Measurements from ENCODE around the gene TBC1D1.
A peak's percentile ranks its signal among the peaks of the same experiment; 100 is the strongest.
"Not testable (repeated sequence)": the region's sequence is repeated elsewhere in the genome, so short reads cannot be mapped to it uniquely, and the experiment has no call there.

TBC1D1 gene

GRCh38 chr4:38020386-38020785 lies 129.5 kb downstream of the TBC1D1 start:
- DNase-seq = no peak

- not testable (repeated sequence) for DNase-seq
Measured at GRCh38 chr4:38020961-38021360, 130.1 kb downstream of the TBC1D1 start.

- DNase-seq = no peak
Measured at GRCh38 chr4:38021751-38022150, 130.9 kb downstream of the TBC1D1 start.

GRCh38 chr4:38023347-38024205 lies 132.7 kb downstream of the TBC1D1 start:
- DNase-seq = no peak

- no peak for DNase-seq
Measured at GRCh38 chr4:38024206-38024509, 133.3 kb downstream of the TBC1D1 start.

GRCh38 chr4:38025665-38026064 lies 134.8 kb downstream of the TBC1D1 start:
- no peak for DNase-seq

- DNase-seq = no peak
Measured at GRCh38 chr4:38026158-38026740, 135.4 kb downstream of the TBC1D1 start.

- DNase-seq = no peak
Measured at GRCh38 chr4:38030023-38030422, 139.1 kb downstream of the TBC1D1 start.

- DNase-seq = peak; percentile 55
Measured at GRCh38 chr4:38034986-38035882, 144.3 kb downstream of the TBC1D1 start.

- no peak for DNase-seq
Measured at GRCh38 chr4:38036548-38036947, 145.7 kb downstream of the TBC1D1 start.

- DNase-seq = no peak
Measured at GRCh38 chr4:38037612-38038011, 146.7 kb downstream of the TBC1D1 start.

GRCh38 chr4:38040619-38041018 lies 149.7 kb downstream of the TBC1D1 start:
- no peak for DNase-seq

GRCh38 chr4:38044060-38044459 lies 153.2 kb downstream of the TBC1D1 start:
- no peak for DNase-seq

- DNase-seq = no peak
Measured at GRCh38 chr4:38045289-38045988, 154.6 kb downstream of the TBC1D1 start.

GRCh38 chr4:38046727-38047489 lies 156.0 kb downstream of the TBC1D1 start:
- no peak for DNase-seq

- DNase-seq = no peak
Measured at GRCh38 chr4:38049545-38050170, 158.8 kb downstream of the TBC1D1 start.

- DNase-seq = no peak
Measured at GRCh38 chr4:38050560-38051350, 159.9 kb downstream of the TBC1D1 start.

GRCh38 chr4:38055566-38055965 lies 164.7 kb downstream of the TBC1D1 start:
- no peak for DNase-seq

GRCh38 chr4:38056011-38056685 lies 165.3 kb downstream of the TBC1D1 start:
- no peak for DNase-seq

GRCh38 chr4:38058151-38058550 lies 167.3 kb downstream of the TBC1D1 start:
- DNase-seq = no peak
